HAP-1 (cell line): Measurements from ENCODE around the gene B3GAT2.
A peak's percentile ranks its signal among the peaks of the same experiment; 100 is the strongest.

Experiments
- DNase-seq, 2 experiments: peaks; one replicate each; pipeline ENCODE4 v3.0.0-alpha.2; 2016 to 2020; ENCODE audit warnings: low spot score in 2 of 2
- H3K27me3 ChIP-seq: fragments of 250-450 bp; sonication (Bioruptor Pico); 2 replicates; pipeline ENCODE4 v1.5.1; 2020; ENCODE audit warnings: low read depth, mild to moderate bottlenecking, moderate library complexity
- H3K36me3 ChIP-seq: fragments of 250-450 bp; sonication (Bioruptor Pico); replicated peaks from 2 replicates; pipeline ENCODE4 v1.5.1; 2020; ENCODE audit warnings: mild to moderate bottlenecking
- H3K4me1 ChIP-seq: fragments of 250-450 bp; sonication (Bioruptor Pico); 2 replicates; pipeline ENCODE4 v1.5.1; 2020; ENCODE audit warnings: mild to moderate bottlenecking
- H3K4me3 ChIP-seq: fragments of 250-450 bp; sonication (Bioruptor Pico); 2 replicates; pipeline ENCODE4 v1.5.1; 2020; ENCODE audit warnings: mild to moderate bottlenecking, moderate library complexity
- H3K9me3 ChIP-seq: fragments of 250-450 bp; sonication (Bioruptor Pico); 2 replicates; pipeline ENCODE4 v1.5.1; 2020; ENCODE audit warnings: mild to moderate bottlenecking, moderate library complexity
- in situ Hi-C: fragments of 300-500 bp; cut with MboI; formaldehyde crosslinking; loops from 3 replicates; pipeline ENCODE4 v1.14.3; 2020; ENCODE audit warnings: low sequenced_read_pairs, inconsistent platforms, mixed read lengths

B3GAT2 gene

GRCh38 chr6:70956451-70957283, at the start of gene B3GAT2:
TSS of gene B3GAT2 (minus strand) at chr6:70957060. CDS start at chr6:70956429, 631 bp downstream.
- in situ Hi-C loops: no loop called here
- H3K9me3 ChIP-seq: no peaks in the 10 kb centered on the region
- peaks cover 51% of the 10 kb centered on the region for H3K27me3 ChIP-seq
- peaks cover 20% of the 10 kb centered on the region for H3K4me1 ChIP-seq
- DNase-seq: peak in 1 of 2 experiments; percentile 24
- no peaks in the 10 kb centered on the region for H3K36me3 ChIP-seq
- peak within 1 kb of the TSS; percentile 24 for H3K4me3 ChIP-seq

DNA sequence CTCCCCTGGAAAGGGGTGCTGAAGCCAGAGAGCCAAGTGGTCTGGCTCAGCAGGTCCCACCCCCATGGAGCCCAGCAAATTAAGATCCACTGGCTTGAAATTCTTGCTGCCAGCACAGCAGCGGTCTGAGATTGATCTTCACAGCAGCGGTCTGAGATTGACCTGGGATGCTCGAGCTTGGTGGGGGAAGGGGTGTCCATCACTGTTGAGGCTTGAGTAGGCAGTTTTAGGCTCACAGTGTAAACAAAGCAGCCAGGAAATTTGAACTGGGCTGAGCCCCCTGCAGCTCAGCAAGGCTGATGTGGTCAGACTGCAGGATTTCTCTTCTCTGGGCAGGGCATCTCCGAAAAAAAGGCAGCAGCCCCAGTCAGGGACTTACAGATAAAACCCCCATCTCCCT, 41.3 kb upstream of the B3GAT2 start:
- DNase-seq: no peak
- Histone ChIP-seq H3K4me3 (no peak overlapping the region), H3K9me3 (no peaks in the 10 kb centered on the region), H3K4me1 (no peaks in the 10 kb centered on the region), H3K27me3 (peaks cover 5% of the 10 kb centered on the region; the same call in 1 of the 2 replicates), H3K36me3 (no peaks in the 10 kb centered on the region)
- in situ Hi-C loops: no loop called here

DNA sequence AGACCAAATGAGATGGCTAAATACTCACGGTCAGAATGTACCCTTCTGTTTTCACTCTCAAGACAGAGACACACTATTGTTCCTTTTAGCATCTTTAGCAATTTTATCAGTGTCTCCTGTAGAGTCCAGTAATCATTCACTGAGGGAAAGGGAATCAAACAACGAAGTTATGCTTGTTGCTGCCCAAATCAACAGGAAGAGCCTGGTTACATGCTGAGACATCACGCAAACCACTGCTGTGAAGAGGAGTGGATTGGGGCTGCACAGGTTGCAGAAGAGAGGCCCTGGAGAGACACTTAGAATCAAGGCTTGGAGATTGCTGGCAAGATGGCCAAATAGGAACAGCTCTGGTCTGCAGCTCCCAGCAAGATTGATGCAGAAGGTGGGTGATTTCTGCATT, 40.5 kb upstream of the B3GAT2 start:
- H3K36me3 ChIP-seq: no peaks in the 10 kb centered on the region
- in situ Hi-C loops: no loop called here
- DNase-seq: no peak

GRCh38 chr6:70996106-70996505, 39.2 kb upstream of the B3GAT2 start:
- DNase-seq: no peak
- Histone ChIP-seq H3K9me3 (no peaks in the 10 kb centered on the region), H3K4me1 (no peaks in the 10 kb centered on the region), H3K27me3 (peaks cover 5% of the 10 kb centered on the region; the same call in 1 of the 2 replicates), H3K4me3 (no peak overlapping the region), H3K36me3 (no peaks in the 10 kb centered on the region)
- in situ Hi-C loops: no loop called here

More for the DNA sequence above, 40.5 kb upstream of the B3GAT2 start:
- Histone ChIP-seq H3K9me3 (no peaks in the 10 kb centered on the region), H3K4me3 (no peak overlapping the region), H3K4me1 (no peaks in the 10 kb centered on the region), H3K27me3 (peaks cover 5% of the 10 kb centered on the region; the same call in 1 of the 2 replicates)

DNA sequence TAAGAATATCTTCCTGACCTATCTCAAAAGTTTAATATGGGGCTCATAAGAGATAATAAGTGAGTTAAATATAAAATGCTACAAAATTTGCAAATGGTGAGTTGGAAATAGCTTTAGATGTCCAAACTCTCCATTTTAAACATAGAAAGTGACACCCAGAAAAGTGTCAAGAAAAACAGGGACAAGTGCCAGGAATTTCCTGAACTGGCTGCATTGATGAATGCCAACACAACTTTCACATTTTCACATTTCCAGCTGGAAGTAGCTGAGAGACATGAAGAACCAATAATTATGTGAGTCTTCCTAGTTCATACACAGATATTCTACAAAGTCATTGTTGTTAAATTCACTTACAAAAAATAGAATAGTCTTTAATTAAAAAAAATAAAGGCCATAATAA, 38.6 kb upstream of the B3GAT2 start:
- in situ Hi-C loops: no loop called here
- H3K9me3 ChIP-seq: no peaks in the 10 kb centered on the region
- DNase-seq: no peak
- no peaks in the 10 kb centered on the region for H3K36me3 ChIP-seq
- H3K27me3 ChIP-seq: peaks cover 5% of the 10 kb centered on the region; the same call in 1 of the 2 replicates
- no peaks in the 10 kb centered on the region for H3K4me1 ChIP-seq
- H3K4me3 ChIP-seq: no peak overlapping the region

GRCh38 chr6:70991253-70991652, 34.4 kb upstream of the B3GAT2 start:
- Histone ChIP-seq H3K9me3 (no peaks in the 10 kb centered on the region), H3K27me3 (no peaks in the 10 kb centered on the region), H3K36me3 (no peaks in the 10 kb centered on the region), H3K4me1 (no peaks in the 10 kb centered on the region), H3K4me3 (no peak overlapping the region)
- DNase-seq: no peak
- in situ Hi-C loops: no loop called here

- no peak for DNase-seq
- in situ Hi-C loops: no loop called here
- Histone ChIP-seq H3K9me3 (no peaks in the 10 kb centered on the region), H3K4me3 (no peak overlapping the region), H3K4me1 (no peaks in the 10 kb centered on the region), H3K36me3 (no peaks in the 10 kb centered on the region), H3K27me3 (no peaks in the 10 kb centered on the region)
These were observed 28.3 kb upstream of the B3GAT2 start for GRCh38 chr6:70985156-70985555.

GRCh38 chr6:70982747-70983146, 25.9 kb upstream of the B3GAT2 start:
- no peak overlapping the region for H3K4me3 ChIP-seq
- H3K36me3 ChIP-seq: no peaks in the 10 kb centered on the region
- DNase-seq: no peak
- H3K4me1 ChIP-seq: no peaks in the 10 kb centered on the region
- no peaks in the 10 kb centered on the region for H3K9me3 ChIP-seq
- in situ Hi-C loops: no loop called here
- H3K27me3 ChIP-seq: no peaks in the 10 kb centered on the region

DNA sequence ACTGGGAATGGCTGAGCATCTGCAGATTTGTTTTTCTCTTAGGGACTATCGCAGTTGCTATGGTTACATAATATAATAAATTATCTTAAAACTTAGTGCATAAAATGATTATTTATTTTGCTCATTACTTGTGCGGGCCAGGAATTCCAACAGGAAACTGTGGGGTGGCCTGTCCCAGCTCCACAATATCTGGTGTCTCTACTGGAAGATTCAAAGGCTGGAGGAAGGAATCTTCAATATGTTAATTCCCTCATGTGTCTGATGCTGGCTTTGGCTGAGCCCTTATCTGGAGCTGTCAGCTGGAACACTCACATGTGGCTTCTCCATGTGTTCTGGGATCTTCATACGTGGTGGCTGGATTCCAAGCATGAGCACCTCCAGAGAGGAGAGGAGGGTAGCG, 23.9 kb upstream of the B3GAT2 start:
- Histone ChIP-seq H3K4me1 (no peaks in the 10 kb centered on the region), H3K9me3 (no peaks in the 10 kb centered on the region), H3K4me3 (no peak overlapping the region), H3K27me3 (no peaks in the 10 kb centered on the region), H3K36me3 (no peaks in the 10 kb centered on the region)
- in situ Hi-C loops: no loop called here
- DNase-seq: no peak

GRCh38 chr6:70973604-70974003, 16.7 kb upstream of the B3GAT2 start:
- no peak for DNase-seq
- in situ Hi-C loops: no loop called here
- H3K36me3 ChIP-seq: no peaks in the 10 kb centered on the region
- H3K4me3 ChIP-seq: no peak overlapping the region
- H3K9me3 ChIP-seq: no peaks in the 10 kb centered on the region
- no peaks in the 10 kb centered on the region for H3K27me3 ChIP-seq
- no peaks in the 10 kb centered on the region for H3K4me1 ChIP-seq

DNA sequence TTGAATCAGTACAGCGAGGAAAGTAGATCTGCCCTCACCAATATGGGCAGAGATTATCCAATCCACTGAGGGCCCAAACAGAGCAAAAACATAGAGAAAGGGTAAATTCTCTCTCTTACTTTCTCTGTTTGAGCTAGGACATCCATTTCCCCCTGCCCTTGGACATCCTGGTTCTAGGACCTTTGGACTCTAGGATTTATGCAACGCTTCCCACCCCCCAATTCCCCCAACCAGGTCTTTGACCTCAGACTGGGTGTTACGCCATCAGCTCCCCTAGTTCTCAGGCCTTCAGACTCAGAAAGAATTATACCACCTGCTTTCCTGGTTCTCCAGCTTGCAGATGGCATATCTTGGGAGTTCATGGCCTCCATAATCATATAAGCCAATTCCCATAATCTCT, 10.2 kb upstream of the B3GAT2 start:
- Histone ChIP-seq H3K9me3 (no peaks in the 10 kb centered on the region), H3K36me3 (no peaks in the 10 kb centered on the region), H3K4me1 (no peaks in the 10 kb centered on the region), H3K27me3 (peaks cover 2% of the 10 kb centered on the region; the same call in 1 of the 2 replicates), H3K4me3 (no peak overlapping the region)
- in situ Hi-C loops: no loop called here
- no peak for DNase-seq

GRCh38 chr6:70957284-70957617, 391 bp upstream of the B3GAT2 start:
- in situ Hi-C loops: no loop called here
- DNase-seq: no peak
- Histone ChIP-seq H3K4me3 (no peak overlapping the region), H3K4me1 (peaks cover 21% of the 10 kb centered on the region), H3K9me3 (no peaks in the 10 kb centered on the region), H3K36me3 (no peaks in the 10 kb centered on the region), H3K27me3 (peaks cover 51% of the 10 kb centered on the region)

GRCh38 chr6:70956191-70956450, 739 bp downstream of the B3GAT2 start:
- no peak for DNase-seq
- in situ Hi-C loops: no loop called here
- peaks cover 14% of the 10 kb centered on the region for H3K4me1 ChIP-seq
- no peaks in the 10 kb centered on the region for H3K36me3 ChIP-seq
- no peaks in the 10 kb centered on the region for H3K9me3 ChIP-seq
- peak overlapping the region; percentile 24 for H3K4me3 ChIP-seq
- peaks cover 51% of the 10 kb centered on the region for H3K27me3 ChIP-seq

DNA sequence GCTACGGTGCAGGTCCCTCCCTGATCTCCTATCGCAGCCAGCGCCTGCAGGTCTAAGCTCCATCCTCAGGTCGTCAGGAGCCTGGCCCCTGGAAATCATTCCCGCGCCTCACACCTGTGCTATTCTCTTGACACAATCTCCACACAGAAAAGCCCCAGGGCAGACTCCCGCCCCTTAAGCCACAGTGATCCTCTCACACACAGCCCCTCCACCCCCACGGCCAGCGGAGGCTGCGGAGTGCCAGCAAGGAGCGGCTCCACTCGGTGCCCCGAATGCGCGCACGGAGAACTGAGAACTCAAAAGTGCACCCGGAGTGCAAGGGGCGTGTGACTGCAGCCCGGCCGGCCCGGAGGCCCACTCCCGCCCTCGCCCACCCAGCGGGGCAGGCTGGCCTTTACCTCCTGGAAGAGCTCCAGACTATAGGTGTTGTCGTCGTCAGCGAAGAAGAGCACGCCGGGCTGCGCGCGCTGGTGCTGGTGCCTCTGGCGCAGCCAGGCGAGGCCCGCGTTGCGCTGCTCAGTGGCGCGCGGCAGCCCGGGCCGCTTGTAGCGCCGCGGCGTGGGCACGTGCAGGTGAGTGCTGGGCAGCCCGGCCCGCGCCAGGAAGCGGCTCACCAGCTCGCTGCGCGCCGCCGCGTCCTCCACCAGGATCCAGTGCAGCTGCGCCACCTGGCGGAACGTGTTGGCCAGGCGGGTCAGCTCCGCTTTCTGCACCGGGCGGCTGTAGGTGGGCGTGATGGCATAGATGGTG, 1.2 kb downstream of the B3GAT2 start:
- H3K4me3 ChIP-seq: peak overlapping the region; percentile 24
- H3K36me3 ChIP-seq: no peaks in the 10 kb centered on the region
- H3K27me3 ChIP-seq: peaks cover 49% of the 10 kb centered on the region
- H3K9me3 ChIP-seq: no peaks in the 10 kb centered on the region
- peak; percentile 57 to 91 for DNase-seq
- H3K4me1 ChIP-seq: peaks cover 10% of the 10 kb centered on the region; the same call in 1 of the 2 replicates
- in situ Hi-C loops: no loop called here
